ENCODE results near the gene TAP2. TPM values are rescaled to one million over a fixed set of nuclear protein-coding genes. Genes with fewer than 3 reads are reported as not detected.

Gene TAP2
- total RNA-seq, 1 experiment from 2014 or later = 180 TPM

GRCh38 chr6:32832535-32832934, 6.0 kb downstream of the TAP2 start:
- Mint-ChIP-seq H3K4me1 (ENCODE audit: low read depth, unreplicated experiment) (peaks cover 12% of the 10 kb centered on the region), H3K36me3 (ENCODE audit: insufficient read depth, unreplicated experiment) (peaks cover 18% of the 10 kb centered on the region), H3K27ac (ENCODE audit: unreplicated experiment) (no peak overlapping the region), H3K9me3 (ENCODE audit: low read depth, unreplicated experiment) (no peaks in the 10 kb centered on the region), H3K4me3 (ENCODE audit: low read depth, unreplicated experiment) (no peak overlapping the region), H3K27me3 (ENCODE audit: unreplicated experiment) (no peaks in the 10 kb centered on the region)
- CTCF ChIA-PET = no interaction called here
- no peak for DNase-seq
- no peak for TF ChIP-seq CTCF (IDR thresholded peaks at IDR 0.05; ENCODE audit: unreplicated experiment)
- intact Hi-C loops (cut with micrococcal nuclease; ENCODE audit: unreplicated experiment) = no loop called here
- no TSS peak for BruUV-seq (replicated peaks)

DNA sequence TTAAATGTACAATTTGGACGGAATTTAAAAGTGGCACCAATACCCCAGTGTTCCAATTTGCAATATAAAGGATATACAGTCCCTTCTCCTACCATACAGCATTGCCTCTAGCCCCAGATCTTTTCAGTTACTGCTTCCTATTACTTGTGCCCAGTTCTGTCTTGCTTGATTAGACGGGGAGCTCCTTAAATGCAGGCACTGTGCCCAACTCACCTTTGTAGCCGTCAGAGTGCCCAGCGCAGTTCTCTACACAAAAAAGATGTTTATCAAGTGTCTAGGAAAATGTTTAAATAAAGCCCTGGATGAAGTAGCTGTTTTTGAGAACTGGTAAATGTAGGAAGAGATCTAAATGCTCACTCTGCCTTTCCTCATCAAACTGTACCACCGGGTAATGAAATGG, 7.6 kb downstream of the TAP2 start:
- H3K4me3 Mint-ChIP-seq (ENCODE audit: low read depth, unreplicated experiment) = no peak overlapping the region
- no peaks in the 10 kb centered on the region for H3K9me3 Mint-ChIP-seq (ENCODE audit: low read depth, unreplicated experiment)
- CTCF ChIA-PET = no interaction called here
- intact Hi-C loops (cut with micrococcal nuclease; ENCODE audit: unreplicated experiment) = no loop called here
- DNase-seq = no peak
- H3K27me3 Mint-ChIP-seq (ENCODE audit: unreplicated experiment) = no peaks in the 10 kb centered on the region
- no peak overlapping the region for H3K27ac Mint-ChIP-seq (ENCODE audit: unreplicated experiment)
- no peak for TF ChIP-seq CTCF (IDR thresholded peaks at IDR 0.05; ENCODE audit: unreplicated experiment)
- peaks cover 15% of the 10 kb centered on the region for H3K36me3 Mint-ChIP-seq (ENCODE audit: insufficient read depth, unreplicated experiment)
- no TSS peak for BruUV-seq (replicated peaks)
- no peaks in the 10 kb centered on the region for H3K4me1 Mint-ChIP-seq (ENCODE audit: low read depth, unreplicated experiment)

- no peak for TF ChIP-seq CTCF (IDR thresholded peaks at IDR 0.05; ENCODE audit: unreplicated experiment)
- no peaks in the 10 kb centered on the region for H3K27me3 Mint-ChIP-seq (ENCODE audit: unreplicated experiment)
- H3K9me3 Mint-ChIP-seq (ENCODE audit: low read depth, unreplicated experiment) = no peaks in the 10 kb centered on the region
- H3K4me3 Mint-ChIP-seq (ENCODE audit: low read depth, unreplicated experiment) = no peak overlapping the region
- no TSS peak for BruUV-seq (replicated peaks)
- CTCF ChIA-PET = no interaction called here
- no peak overlapping the region for H3K27ac Mint-ChIP-seq (ENCODE audit: unreplicated experiment)
- DNase-seq = no peak
- intact Hi-C loops (cut with micrococcal nuclease; ENCODE audit: unreplicated experiment) = no loop called here
- H3K36me3 Mint-ChIP-seq (ENCODE audit: insufficient read depth, unreplicated experiment) = peaks cover 10% of the 10 kb centered on the region
- H3K4me1 Mint-ChIP-seq (ENCODE audit: low read depth, unreplicated experiment) = no peaks in the 10 kb centered on the region
Observed at GRCh38 chr6:32830017-32830416, 8.5 kb downstream of the TAP2 start.

GRCh38 chr6:32829495-32829894, 9.0 kb downstream of the TAP2 start:
- CTCF ChIA-PET = no interaction called here
- no peak for DNase-seq
- Mint-ChIP-seq H3K27me3 (ENCODE audit: unreplicated experiment) (no peaks in the 10 kb centered on the region), H3K9me3 (ENCODE audit: low read depth, unreplicated experiment) (no peaks in the 10 kb centered on the region), H3K4me3 (ENCODE audit: low read depth, unreplicated experiment) (no peak overlapping the region), H3K27ac (ENCODE audit: unreplicated experiment) (no peak overlapping the region), H3K36me3 (ENCODE audit: insufficient read depth, unreplicated experiment) (peaks cover 4% of the 10 kb centered on the region), H3K4me1 (ENCODE audit: low read depth, unreplicated experiment) (no peaks in the 10 kb centered on the region)
- TF ChIP-seq CTCF (IDR thresholded peaks at IDR 0.05; ENCODE audit: unreplicated experiment) = no peak
- intact Hi-C loops (cut with micrococcal nuclease; ENCODE audit: unreplicated experiment) = no loop called here
- no TSS peak for BruUV-seq (replicated peaks)

Measured in Calu3 (cell line).